HG03139 (cell line): ENCODE results near the gene FOXJ1.

Source experiments
- ATAC-seq: cut with Tn5 transposase; IDR thresholded peaks from one replicate; pipeline ENCODE4 v1.9.1; 2021; ENCODE audit not compliant: unreplicated experiment

The FOXJ1 gene

DNA sequence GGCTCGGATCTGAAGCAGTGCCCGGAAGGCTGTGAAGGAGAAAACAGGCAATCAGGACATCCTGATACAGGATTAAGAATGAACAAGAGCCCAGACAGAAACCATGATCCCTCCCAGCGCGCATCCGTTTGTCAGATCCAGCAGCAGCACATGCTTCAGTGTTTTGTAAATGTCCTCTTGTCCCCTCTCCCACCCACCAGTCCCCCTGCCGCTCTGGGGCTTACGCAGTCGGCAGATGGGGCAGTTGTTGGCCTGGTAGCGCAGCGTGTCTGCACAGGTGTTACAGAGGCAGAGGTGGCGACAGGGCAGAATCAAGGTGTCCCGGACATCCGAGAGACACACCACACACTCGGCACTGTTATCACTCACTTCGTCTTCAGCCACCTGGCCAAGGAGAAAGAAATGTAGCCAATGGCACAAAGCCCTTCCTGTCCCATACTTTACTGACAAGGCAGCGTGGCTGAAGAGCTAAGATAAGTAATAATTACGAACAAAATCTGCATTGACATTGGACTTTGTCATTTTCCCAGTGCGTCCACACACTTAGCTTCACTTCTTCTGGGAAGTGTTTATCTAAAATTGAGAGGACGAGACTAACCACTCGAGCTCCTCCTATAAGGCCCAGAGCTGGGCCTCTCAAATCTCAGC is 20.7 kb upstream of the FOXJ1 start:
- ATAC-seq, result no peak

DNA sequence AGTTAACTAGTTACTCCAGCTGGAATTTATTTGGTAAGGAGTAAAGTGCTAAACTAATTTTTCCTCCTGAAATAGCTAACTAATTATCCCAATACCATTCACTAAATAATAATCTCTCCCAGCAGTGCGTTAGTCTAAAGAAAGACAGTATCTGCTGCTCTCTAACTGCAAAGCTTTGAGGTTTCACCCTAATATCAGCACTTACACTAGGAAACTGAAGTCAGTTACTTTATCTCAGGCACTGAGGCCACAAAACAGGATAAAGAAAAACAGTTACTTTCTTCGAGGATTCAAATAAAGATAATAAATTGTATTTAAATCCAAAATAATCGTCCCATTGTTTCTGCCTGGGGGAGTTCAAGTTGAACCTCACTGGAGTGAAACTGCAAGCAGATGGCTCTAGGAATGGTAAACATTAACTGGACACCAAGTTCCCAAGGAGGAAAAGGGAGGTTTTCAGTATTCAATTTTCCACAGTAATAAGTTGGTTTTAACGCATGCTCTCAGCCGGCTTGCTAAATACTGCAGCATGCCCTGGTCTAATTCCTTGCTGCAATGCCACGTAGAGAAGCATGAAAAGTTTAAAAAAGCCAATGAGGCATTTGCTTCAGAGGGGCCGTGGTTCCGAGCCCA is 20.0 kb upstream of the FOXJ1 start:
- no peak for ATAC-seq

DNA sequence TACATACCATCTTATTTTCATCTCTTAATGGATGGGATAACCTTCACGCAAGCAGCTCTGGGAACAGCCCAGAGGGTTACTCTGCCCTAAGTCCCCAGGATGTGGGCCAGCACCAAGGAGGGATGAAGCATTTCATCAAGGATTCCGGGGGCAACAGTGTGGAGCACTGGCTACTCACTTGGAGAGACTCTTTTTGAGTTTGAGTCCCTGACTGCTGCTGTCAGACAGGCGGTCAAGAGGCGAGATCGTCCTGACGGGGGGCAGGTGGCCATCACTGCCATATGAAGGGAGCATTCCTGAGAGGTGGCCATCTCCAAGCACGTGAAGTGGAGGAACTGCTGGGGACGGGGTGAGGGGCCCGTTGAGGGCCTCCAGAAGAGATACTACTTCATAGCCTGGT is 18.1 kb upstream of the FOXJ1 start:
- no peak for ATAC-seq

- ATAC-seq, result no peak
Measured at GRCh38 chr17:76157759-76158158, 16.7 kb upstream of the FOXJ1 start.

DNA sequence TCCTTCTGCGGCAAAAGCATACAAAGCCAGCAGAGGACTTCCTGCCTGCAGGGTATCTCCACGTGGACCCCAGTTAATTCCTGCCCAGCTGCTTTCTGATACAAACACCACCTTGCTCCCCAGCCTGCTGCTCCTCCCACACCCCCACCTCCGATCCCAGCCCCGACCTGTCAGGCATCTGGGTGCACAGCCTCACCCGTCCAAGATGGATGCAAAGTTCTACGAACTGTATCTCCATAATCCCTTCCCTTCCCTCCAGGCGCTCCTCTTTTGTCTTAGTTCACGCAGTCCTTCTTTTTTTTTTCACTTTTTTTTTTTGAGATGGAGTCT is 15.6 kb upstream of the FOXJ1 start:
- no peak for ATAC-seq

GRCh38 chr17:76155988-76156661 is 15.1 kb upstream of the FOXJ1 start:
- no peak for ATAC-seq

DNA sequence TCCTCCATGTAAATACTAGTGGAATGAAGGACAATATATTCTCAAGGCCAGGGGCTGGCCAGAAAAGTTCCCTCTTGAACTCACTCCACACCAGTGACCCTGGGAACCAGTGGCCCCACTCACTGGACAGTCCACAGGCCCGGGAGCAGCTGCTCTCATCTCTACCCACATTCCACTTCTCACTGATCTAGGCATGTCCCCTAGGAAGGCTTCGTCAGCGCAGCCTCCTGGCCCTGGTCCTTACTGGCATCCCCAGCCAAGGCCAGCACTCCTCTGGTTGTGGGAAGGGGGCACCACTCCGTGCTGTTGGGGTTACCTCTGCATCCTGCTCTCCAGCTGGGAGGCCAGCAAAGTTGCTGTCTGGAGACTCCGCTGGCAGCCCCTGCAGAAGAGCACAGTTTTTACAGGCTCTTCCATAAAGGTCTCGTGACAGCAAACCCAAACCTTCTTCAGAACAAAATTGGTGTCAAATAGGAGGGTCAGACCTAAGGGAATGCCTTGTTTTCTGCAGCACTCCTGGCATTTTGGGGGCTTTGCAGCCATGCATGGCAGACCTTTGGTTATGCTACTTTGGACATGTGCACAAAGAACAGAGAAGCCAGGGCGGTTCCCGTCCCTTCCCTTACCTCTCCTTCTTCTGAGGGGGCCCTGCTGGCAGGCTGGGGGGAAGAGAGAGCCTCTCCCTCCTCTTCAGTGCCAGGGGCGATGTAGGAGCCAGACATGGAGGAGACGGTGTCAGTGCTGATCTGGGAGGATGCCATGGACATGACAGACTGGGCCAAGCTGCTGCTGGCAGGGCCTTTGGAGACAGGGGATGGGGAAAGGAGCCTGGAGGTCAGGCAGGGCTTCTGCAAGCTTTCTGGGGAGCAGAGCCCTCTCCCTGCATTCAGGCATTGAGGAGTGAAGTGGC is 14.1 kb upstream of the FOXJ1 start:
- ATAC-seq, result no peak

GRCh38 chr17:76154292-76154691 is 13.2 kb upstream of the FOXJ1 start:
- ATAC-seq, result no peak

- no peak for ATAC-seq
Measured at GRCh38 chr17:76153640-76154039, 12.6 kb upstream of the FOXJ1 start.

- ATAC-seq, result no peak
Measured at GRCh38 chr17:76153202-76153601, 12.2 kb upstream of the FOXJ1 start.

DNA sequence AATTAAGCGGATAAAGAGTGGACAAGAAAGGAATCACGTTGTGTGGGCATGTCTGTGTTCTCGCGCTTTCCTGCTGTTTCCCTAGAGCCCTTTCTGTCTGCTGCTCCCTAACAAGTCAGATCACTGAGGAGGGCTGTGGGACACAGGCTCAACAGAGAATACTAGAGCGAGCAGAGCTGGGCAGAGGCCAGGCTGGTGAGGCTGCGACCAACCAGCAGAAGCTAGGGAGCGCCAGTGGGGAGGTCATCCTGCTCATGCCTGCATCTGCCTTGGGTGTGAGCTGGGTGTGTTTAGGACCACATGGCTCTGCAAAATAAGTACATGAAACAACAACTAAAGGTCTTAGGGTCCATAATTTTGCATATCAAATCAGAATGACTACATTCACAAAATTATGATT is 11.5 kb upstream of the FOXJ1 start:
- no peak for ATAC-seq

DNA sequence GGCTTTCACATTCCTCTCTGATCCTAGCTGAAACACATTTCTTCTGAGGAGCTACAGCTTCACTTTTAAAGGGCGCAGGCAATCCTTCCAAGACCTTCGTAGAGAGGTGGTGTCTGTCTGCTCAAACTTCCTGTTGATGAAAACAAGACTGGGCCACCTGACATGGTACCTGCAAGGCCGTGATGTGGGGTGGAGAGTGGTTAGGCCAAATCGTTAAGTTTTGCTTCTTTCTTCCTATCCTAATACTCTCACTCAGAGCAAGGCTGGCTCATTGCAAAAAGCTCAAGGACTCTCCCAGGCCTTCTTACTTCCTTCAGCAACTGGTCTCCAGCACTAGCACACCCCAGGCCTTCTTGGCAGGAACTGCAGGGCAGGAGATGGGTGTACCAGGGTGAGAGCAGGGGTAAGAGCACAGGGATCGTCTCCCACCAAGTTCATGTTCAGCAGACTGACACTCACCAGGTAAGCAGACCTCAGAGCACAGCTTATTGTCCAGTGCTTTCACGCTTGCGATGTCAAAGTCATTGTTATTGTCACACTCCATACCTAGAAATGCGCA is 10.9 kb upstream of the FOXJ1 start:
- no peak for ATAC-seq

- no peak for ATAC-seq
Measured at GRCh38 chr17:76150712-76151622, 9.9 kb upstream of the FOXJ1 start.

DNA sequence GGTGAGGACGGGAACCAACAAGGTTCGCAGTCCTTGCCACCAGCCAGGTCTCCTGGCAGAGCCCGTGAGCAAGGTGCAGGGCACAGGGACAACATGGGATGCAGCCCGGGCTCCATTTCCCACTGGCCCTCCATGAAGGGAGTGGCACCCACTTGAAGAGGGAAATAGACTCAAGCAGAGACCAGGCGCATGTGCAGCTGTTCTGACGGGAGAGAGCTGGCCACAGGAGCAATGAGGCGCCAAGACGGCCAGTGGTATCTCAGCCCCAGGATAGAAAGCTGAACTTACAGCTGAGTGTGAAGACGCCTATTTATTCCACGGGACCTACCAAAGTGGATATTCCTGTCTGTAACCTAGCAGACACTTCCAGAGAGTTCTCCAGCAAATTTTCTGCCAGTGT is 8.2 kb upstream of the FOXJ1 start:
- ATAC-seq, result no peak

DNA sequence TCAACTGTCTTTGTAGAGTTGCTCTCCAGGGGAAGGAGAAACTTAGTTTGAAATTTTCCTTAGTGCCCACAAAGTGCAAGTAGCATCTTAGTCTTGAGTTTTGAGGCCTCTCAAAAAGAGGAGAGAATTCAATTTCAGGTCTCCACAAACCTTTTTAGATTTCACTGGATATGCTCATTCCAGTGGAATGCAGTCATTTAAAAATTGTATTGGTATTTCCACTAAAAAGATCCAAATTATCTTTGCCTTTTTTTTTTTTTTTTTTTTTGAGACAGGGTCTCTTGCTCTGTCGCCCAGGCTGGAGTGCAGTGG is 6.9 kb upstream of the FOXJ1 start:
- no peak for ATAC-seq

DNA sequence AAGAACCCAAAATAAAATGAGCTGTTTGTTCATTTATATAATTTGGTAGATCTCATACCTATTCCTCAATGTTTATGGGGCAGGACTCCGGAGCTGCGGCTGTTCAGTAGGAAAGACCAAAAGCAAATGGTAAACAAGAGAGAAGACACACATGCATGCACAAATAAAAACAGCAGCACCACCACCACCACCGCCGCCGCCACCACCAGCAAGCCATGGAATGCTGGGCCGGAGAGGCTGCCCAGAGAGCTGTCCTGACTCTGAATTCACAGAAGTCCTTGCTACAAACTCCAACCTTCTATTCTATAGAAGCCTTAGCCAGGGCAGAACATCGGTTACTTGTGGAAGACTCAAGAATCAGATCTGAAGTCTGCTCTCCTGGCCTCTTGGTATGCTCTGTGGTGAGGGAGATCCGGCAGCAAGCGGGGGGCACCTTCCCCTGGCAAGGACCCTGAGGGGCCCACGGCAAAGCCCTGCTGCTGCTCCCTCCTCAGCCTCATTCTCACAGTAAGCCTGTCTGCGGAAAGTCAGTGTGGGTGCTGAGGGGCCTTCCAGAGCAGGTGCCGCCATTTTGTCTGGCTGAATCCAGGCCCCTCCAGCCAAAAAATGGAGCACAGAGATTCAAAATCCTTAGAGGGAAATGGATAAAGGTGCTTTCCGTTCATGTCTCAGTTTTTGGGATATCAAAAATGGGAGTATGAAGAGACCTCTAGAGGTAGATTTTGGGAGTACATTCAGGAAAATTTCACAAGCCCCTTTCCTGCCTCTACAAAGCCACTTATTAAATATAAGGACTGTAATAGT is 6.4 kb upstream of the FOXJ1 start:
- ATAC-seq, result no peak

GRCh38 chr17:76146053-76146851 is 5.2 kb upstream of the FOXJ1 start:
- no peak for ATAC-seq

GRCh38 chr17:76145231-76146052 is 4.4 kb upstream of the FOXJ1 start:
- ATAC-seq, result no peak
